Stimulated activated effector memory CD8-positive, alpha-beta T cell treated with anti-CD3 and anti-CD28 coated beads, Interleukin-12 subunit alpha, Interleukin-12 subunit beta, amount 100 ng/mL, for 72 hours (primary cell): ENCODE measurements around the gene TMEM258.

Experiments used
- ATAC-seq: fragments of 150-1000 bp; cut with Tn5 transposase; 2 replicates; pipeline ENCODE4 v1.10.0; 2021
- DNase-seq, 2 donors: peaks; one replicate each; pipeline ENCODE4 v3.0.0; 2021 to 2022; ENCODE audit warnings: low spot score in 2 of 2
- H3K27ac Mint-ChIP-seq: one replicate; pipeline ENCODE4 v1.8.0; 2022; ENCODE audit warnings: mild to moderate bottlenecking, mixed read lengths
- H3K36me3 Mint-ChIP-seq: one replicate; pipeline ENCODE4 v1.8.0; 2022; ENCODE audit warnings: mild to moderate bottlenecking, mixed read lengths
- H3K4me1 Mint-ChIP-seq: one replicate; pipeline ENCODE4 v1.8.0; 2022; ENCODE audit warnings: mixed read lengths
- H3K4me3 Mint-ChIP-seq: one replicate; pipeline ENCODE4 v1.8.0; 2022; ENCODE audit warnings: mild to moderate bottlenecking, mixed read lengths
- H3K9me3 Mint-ChIP-seq: one replicate; pipeline ENCODE4 v1.8.0; 2022; ENCODE audit warnings: mixed read lengths

Gene TMEM258

DNA sequence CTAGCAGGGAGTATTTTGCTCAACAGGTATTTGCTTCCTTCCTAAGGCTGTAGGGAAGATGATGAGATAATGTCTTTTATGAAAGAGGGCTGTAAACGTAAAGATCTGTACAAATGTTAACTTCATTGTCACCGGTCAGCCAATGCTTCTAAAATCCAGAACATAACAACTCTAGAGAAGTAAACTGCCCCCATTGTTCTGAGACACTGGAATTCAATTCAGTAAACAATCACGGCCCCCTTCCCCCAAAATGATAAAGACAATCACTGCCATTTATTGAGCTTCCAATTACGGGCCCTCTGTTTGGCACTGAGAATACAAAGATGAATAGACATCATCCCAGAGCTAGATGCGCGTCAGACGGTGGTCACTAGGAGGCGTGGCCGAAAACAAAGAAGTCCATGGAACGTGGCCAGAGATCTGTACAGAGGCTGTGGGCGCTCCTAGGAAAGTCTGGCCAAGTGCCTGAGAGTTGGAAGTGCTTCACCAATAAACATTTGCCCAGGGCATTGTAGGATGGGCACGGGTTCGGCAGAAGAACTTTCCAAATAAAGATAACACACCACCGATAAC lies 576 bp downstream of the TMEM258 start:
- H3K4me1 Mint-ChIP-seq: peaks cover 40% of the 10 kb centered on the region
- ATAC-seq (peak; percentile 68), DNase-seq (peak; percentile 25 to 64)
- H3K27ac Mint-ChIP-seq: peak overlapping the region; percentile 100
- H3K9me3 Mint-ChIP-seq: no peaks in the 10 kb centered on the region
- H3K4me3 Mint-ChIP-seq: peak overlapping the region; percentile 96
- H3K36me3 Mint-ChIP-seq: peaks cover 98% of the 10 kb centered on the region

DNA sequence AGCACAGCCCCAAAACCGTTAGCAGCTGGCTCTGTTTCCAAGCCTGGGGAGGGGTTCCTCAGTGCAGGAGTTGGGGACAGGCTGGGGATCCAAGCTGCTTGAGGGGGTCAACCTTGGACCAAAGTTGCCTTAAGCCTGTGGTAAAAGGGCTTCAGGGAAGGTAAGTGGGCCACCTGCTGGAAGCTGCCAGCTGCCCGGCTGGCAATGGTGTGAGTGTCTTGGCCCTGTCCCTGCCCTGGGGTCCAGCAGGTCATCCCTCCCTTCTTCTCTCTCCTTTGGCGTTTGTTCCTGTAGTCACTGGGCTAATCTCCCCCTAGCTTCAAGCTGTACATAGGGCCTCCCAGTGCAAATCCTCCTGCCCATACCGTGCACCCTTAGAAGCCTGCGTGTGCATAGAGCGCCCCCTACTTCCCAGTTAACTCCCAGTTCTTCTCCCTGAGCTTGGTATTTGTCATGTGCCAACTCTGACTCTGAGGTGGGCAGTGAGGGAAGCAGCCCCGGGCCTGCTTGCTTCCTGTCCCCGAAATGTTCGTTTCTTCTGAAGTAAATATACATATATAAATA lies 4.4 kb downstream of the TMEM258 start:
- DNase-seq: no peak
- Mint-ChIP-seq H3K36me3 (peaks cover 95% of the 10 kb centered on the region), H3K4me3 (no peak overlapping the region), H3K4me1 (peaks cover 32% of the 10 kb centered on the region), H3K9me3 (no peaks in the 10 kb centered on the region), H3K27ac (no peak overlapping the region)
- ATAC-seq: no peak

- Mint-ChIP-seq H3K4me1 (peaks cover 23% of the 10 kb centered on the region), H3K4me3 (no peak overlapping the region), H3K27ac (peak overlapping the region; percentile 50), H3K36me3 (peaks cover 83% of the 10 kb centered on the region), H3K9me3 (no peaks in the 10 kb centered on the region)
- DNase-seq (no peak), ATAC-seq (no peak)
These were observed 6.5 kb downstream of the TMEM258 start for GRCh38 chr11:61785837-61786402.

- no peak for DNase-seq
- Mint-ChIP-seq H3K27ac (peak overlapping the region; percentile 83), H3K36me3 (peaks cover 68% of the 10 kb centered on the region), H3K9me3 (no peaks in the 10 kb centered on the region), H3K4me3 (no peak overlapping the region), H3K4me1 (peaks cover 13% of the 10 kb centered on the region)
- ATAC-seq: no peak
These were observed 7.9 kb downstream of the TMEM258 start for GRCh38 chr11:61784506-61784805.

GRCh38 chr11:61783717-61784505 lies 8.5 kb downstream of the TMEM258 start:
- H3K27ac Mint-ChIP-seq: peak overlapping the region; percentile 83
- no peak overlapping the region for H3K4me3 Mint-ChIP-seq

DNA sequence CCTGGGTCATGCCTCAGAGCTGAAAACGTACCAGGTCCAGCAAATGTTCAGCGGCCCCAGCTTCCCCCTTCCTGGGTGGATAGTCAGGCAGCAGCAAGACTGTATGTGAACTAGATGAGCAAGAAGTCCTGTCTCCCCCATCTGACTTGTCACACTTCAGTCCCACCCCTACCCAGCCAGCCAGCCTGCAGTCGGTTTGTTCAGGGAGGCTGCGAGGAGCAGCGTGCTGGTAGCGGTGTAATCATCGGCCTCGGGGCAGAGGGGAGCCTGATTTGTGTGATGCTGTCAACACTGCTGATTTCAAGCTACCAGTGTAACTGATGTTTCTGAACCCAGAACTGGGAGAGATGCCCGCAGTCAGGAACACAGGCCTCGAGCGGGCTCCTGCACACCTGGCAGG lies 9.6 kb downstream of the TMEM258 start:
- Mint-ChIP-seq H3K4me1 (peaks cover 11% of the 10 kb centered on the region), H3K27ac (peak overlapping the region; percentile 64), H3K4me3 (no peak overlapping the region), H3K36me3 (peaks cover 52% of the 10 kb centered on the region), H3K9me3 (no peaks in the 10 kb centered on the region)
- no peak for ATAC-seq
- DNase-seq: no peak

More at GRCh38 chr11:61783717-61784505, 8.5 kb downstream of the TMEM258 start:
- H3K4me1 Mint-ChIP-seq: peaks cover 11% of the 10 kb centered on the region
- DNase-seq: no peak
- no peaks in the 10 kb centered on the region for H3K9me3 Mint-ChIP-seq
- ATAC-seq: no peak
- peaks cover 63% of the 10 kb centered on the region for H3K36me3 Mint-ChIP-seq

DNA sequence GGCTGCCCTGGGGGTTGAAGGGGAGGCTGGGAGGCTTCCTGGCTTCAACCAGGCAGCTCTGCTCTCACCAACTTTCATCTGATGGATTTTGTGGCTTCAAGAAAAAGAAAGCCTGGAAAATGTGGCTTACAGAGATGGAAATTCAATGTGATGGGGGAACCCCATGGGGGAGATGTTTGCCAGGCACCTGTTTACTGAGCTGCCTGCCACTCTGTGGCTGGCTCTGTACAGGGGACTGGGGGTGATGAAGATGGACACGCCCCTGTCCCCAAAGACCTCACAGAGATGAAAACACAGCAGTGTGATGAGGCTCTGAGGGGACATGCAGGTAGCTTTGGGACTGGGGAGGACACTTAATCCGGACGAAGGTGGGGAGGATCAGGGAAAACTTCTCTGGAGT lies 10.1 kb downstream of the TMEM258 start:
- Mint-ChIP-seq H3K9me3 (no peaks in the 10 kb centered on the region), H3K36me3 (peaks cover 46% of the 10 kb centered on the region), H3K27ac (no peak overlapping the region), H3K4me1 (peaks cover 14% of the 10 kb centered on the region), H3K4me3 (no peak overlapping the region)
- DNase-seq: no peak
- ATAC-seq: no peak

- peaks cover 39% of the 10 kb centered on the region for H3K36me3 Mint-ChIP-seq
- DNase-seq: no peak
- H3K4me3 Mint-ChIP-seq: no peak overlapping the region
- ATAC-seq: no peak
- no peaks in the 10 kb centered on the region for H3K9me3 Mint-ChIP-seq
- peaks cover 20% of the 10 kb centered on the region for H3K4me1 Mint-ChIP-seq
- no peak overlapping the region for H3K27ac Mint-ChIP-seq
These were observed 10.8 kb downstream of the TMEM258 start for GRCh38 chr11:61781585-61781984.

- DNase-seq (no peak), ATAC-seq (no peak)
- Mint-ChIP-seq H3K9me3 (no peaks in the 10 kb centered on the region), H3K36me3 (peaks cover 33% of the 10 kb centered on the region), H3K4me3 (no peak overlapping the region), H3K27ac (peak overlapping the region; percentile 77), H3K4me1 (peaks cover 29% of the 10 kb centered on the region)
These were observed 11.7 kb downstream of the TMEM258 start for GRCh38 chr11:61780581-61781162.

DNA sequence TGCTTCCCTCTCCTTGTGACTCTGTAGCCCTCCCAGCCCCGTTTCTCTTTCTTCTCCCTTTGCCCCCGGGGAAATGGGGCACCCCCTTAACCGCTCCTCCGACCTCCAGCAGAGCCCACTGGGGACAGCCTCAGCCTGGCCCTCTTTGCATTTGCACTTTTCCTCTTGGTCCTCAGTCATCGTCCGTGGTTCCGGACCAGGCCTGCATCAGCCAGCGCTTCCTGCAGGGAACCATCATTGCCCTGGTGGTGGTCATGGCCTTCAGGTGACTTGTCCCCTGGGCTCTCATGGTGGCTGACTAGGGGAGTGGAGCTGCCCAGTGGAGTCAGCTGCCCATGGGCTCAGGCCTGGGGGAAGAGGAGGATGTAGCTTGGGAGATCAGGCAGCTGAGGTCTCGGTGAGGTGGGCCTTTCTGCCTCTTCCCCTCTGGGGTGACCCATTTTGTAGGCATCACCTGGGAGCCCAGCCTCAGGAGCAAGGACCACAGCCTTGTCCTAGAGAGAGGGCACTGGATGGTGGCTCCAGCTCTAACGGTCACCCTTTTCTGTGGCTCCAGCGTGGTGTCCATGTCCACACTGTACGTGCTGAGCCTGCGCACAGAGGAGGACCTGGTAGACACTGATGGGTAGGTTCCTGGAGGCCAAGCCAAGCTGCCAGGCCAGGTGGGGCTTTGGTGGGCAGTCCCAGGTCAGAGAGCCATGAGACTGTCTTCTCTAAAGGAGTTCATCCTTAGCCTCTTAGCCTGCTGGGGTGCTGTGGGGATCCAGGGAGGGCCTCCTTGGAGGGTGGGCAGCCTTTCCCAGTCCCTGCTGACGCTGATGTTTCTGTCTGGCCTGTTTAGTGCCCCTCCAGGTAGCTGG lies 12.5 kb downstream of the TMEM258 start:
- ATAC-seq (no peak), DNase-seq (no peak)
- Mint-ChIP-seq H3K4me3 (no peak overlapping the region), H3K4me1 (peaks cover 32% of the 10 kb centered on the region), H3K36me3 (peaks cover 31% of the 10 kb centered on the region), H3K9me3 (no peaks in the 10 kb centered on the region), H3K27ac (peak overlapping the region; percentile 77)

DNA sequence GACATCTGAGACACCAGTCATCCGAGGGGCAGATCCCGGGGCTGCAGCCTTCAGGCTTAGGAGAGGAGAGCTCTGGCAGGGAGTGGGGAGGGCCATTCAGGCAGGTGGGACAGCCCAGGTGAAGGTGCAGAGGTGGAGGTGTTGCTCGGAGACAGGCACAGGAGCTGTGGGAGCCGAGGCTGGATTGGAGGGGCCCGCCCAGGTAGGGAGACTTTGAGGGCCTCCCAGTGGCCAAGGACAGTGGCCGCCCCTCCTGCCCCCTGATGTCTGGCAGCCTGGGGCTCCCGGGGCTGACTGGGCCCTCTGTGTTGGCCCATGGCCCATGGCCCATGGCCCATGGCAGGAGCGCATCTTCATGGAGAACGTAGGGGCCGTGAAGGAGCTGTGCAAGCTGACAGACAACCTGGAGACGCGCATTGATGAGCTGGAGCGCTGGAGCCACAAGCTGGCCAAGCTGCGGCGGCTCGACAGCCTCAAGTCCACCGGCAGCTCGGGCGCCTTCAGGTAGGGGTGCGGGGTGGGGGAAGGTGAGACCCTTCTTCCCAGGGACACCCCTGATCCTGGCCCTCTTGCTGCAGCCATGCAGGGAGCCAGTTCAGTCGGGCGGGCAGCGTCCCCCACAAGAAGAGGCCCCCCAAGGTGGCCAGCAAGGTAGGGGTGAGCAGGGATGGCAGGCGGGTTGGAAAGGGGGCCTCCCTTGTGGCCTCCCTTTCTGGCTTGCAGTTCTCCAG lies 13.3 kb downstream of the TMEM258 start:
- DNase-seq (no peak), ATAC-seq (no peak)
- Mint-ChIP-seq H3K27ac (peak overlapping the region; percentile 77), H3K4me3 (no peak overlapping the region), H3K9me3 (no peaks in the 10 kb centered on the region), H3K4me1 (peaks cover 29% of the 10 kb centered on the region), H3K36me3 (peaks cover 23% of the 10 kb centered on the region)

- peak overlapping the region; percentile 78 for H3K27ac Mint-ChIP-seq
- H3K4me1 Mint-ChIP-seq: peaks cover 30% of the 10 kb centered on the region
- H3K36me3 Mint-ChIP-seq: peaks cover 16% of the 10 kb centered on the region
- no peak for ATAC-seq
- H3K4me3 Mint-ChIP-seq: peak overlapping the region; percentile 47
- no peaks in the 10 kb centered on the region for H3K9me3 Mint-ChIP-seq
- DNase-seq: no peak
These were observed 14.0 kb downstream of the TMEM258 start for GRCh38 chr11:61778357-61778886.

DNA sequence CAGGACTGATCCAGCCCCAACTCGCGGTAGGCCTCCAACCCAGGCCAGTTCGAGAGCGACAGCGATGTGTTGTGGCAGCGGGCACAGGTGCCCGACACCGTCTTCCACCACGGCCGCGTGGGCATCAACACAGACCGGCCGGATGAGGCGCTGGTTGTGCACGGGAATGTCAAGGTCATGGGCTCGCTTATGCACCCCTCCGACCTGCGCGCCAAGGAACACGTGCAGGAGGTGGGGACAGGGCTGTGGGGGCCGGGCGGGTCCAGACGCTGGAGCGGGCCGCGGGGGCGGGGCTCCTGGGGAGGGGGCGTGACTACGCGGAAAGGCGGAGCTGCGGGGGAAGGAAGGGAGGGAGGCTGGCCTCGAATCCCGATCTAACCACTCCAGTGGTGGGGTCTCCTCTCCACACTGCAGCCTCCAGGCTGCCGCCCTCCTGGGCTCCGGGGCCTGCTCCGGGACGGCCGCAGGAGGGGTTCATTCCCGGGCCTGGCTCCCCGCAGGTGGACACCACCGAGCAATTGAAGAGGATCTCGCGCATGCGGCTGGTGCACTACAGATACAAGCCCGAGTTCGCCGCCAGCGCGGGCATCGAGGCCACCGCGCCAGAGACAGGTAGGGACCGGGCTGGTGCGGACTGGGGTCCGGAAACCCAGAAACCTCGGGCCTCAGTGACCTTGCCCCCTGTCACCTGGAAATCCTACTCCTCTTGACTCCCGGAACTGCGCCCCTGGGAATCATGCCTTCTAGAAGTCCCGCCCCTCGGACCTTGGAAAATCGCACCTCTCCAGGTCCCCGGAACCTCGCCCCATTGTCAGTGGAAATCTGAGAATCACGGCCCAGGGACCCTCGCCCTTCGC lies 14.9 kb downstream of the TMEM258 start:
- ATAC-seq (peak; percentile 42), DNase-seq (peak in 1 of 2 donors; percentile 71)
- no peaks in the 10 kb centered on the region for H3K9me3 Mint-ChIP-seq

More for the DNA sequence above, 14.9 kb downstream of the TMEM258 start:
- H3K36me3 Mint-ChIP-seq: peaks cover 11% of the 10 kb centered on the region
- peak overlapping the region; percentile 47 for H3K4me3 Mint-ChIP-seq
- peak overlapping the region; percentile 78 for H3K27ac Mint-ChIP-seq
- peaks cover 39% of the 10 kb centered on the region for H3K4me1 Mint-ChIP-seq
